Measurements from ENCODE around the gene ANKK1.

DNA sequence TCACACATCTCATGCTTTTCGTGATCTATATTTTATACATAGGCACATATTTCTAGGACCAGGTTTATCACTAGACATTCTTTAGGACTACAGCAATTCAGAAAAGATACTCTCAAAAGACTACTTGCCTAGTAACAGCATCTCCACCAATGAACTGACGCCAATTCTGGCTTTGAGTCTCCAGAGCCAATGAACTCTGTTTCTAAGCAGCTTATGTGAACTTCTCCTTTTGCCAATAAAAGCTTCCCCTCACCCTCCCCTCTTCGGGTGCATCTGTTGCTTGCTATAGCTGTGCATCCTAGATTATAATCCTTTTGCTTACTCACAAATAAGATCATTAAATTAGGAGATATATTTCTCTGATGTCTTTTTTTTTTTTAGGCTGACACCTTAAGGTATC, 11.4 kb upstream of the ANKK1 start:
- TF ChIP-seq CTCF (IDR thresholded peaks at IDR 0.05) (no peak), POLR2A (IDR thresholded peaks at IDR 0.05) (no peak), POLR2AphosphoS5 (IDR thresholded peaks at IDR 0.05) (no peak), EP300 (IDR thresholded peaks at IDR 0.05; ENCODE audit: low read depth) (no peak)

All from transverse colon (tissue), 4 donors.